B cell (primary cell): Measurements from ENCODE around the gene SLC35F3. TPM values are rescaled to one million over a fixed set of nuclear protein-coding genes. Genes with fewer than 3 reads are reported as not detected.
"Not testable (repeated sequence)": the region's sequence is repeated elsewhere in the genome, so short reads cannot be mapped to it uniquely, and the experiment has no call there.

ENCODE experiments used
- ATAC-seq: fragments of 200-7000 bp; cut with Tn5 transposase; one replicate; pipeline ENCODE4 v1.10.0; 2021; ENCODE audit warnings: low read depth, mild to moderate bottlenecking, moderate number of reproducible peaks, moderate library complexity
- CTCF ChIA-PET: fragments of 350-600 bp; sonication (Branson Sonifier 250); formaldehyde crosslinking; loops from one replicate; lab custom pipeline; 2021; ENCODE audit warnings: antibody characterized with exemption, inconsistent platforms; lab: Charles Lee
- POLR2A ChIA-PET: fragments of 350-600 bp; sonication (Branson Sonifier 250); formaldehyde crosslinking; loops from one replicate; lab custom pipeline; 2021; ENCODE audit warnings: antibody characterized with exemption; lab: Charles Lee
- DNase-seq: peaks from one replicate; pipeline ENCODE4 v3.0.0; 2013
- H2AFZ ChIP-seq: 2 replicates; pipeline ENCODE4 v1.6.1; 2012; ENCODE audit warnings: mild to moderate bottlenecking, low read depth, low read length; ENCODE audit not compliant: insufficient read depth, poor library complexity, severe bottlenecking
- H3K27ac ChIP-seq, 2 donors: 1 replicate in 1 of 2; 2 replicates in 1 of 2; pipeline ENCODE4 v1.5.1; 2012 to 2013; ENCODE audit warnings: low read length in 2 of 2, mild to moderate bottlenecking in 2 of 2, moderate library complexity in 1 of 2
- H3K27me3 ChIP-seq, 4 experiments: fragments of 200-600 bp in 1 of 4; sonication (generic) in 1 of 4; replicated peaks in 1 of 4; 1 replicate in 2 of 4; 2 replicates in 2 of 4; pipeline versions ENCODE4 v1.6.1 to v1.7.0; 2013 to 2016; ENCODE audit warnings: low read length in 3 of 4, mild to moderate bottlenecking in 2 of 4, mixed read lengths in 1 of 4, moderate library complexity in 1 of 4; ENCODE audit not compliant: insufficient read depth in 4 of 4, control insufficient read depth in 3 of 4; ENCODE audit errors: control extremely low read depth in 1 of 4
- H3K36me3 ChIP-seq, 2 experiments: replicated peaks in 1 of 2; 1 replicate in 1 of 2; 2 replicates in 1 of 2; pipeline versions ENCODE4 v1.6.1 to v1.7.1; 2013; ENCODE audit warnings: low read length in 1 of 2; ENCODE audit not compliant: insufficient read depth in 2 of 2, control insufficient read depth in 1 of 2; ENCODE audit errors: control extremely low read depth in 1 of 2, extremely low read depth in 1 of 2
- H3K4me1 ChIP-seq, 2 donors: fragments of 200-600 bp in 1 of 2; sonication (generic) in 1 of 2; 1 replicate in 1 of 2; 2 replicates in 1 of 2; pipeline versions ENCODE4 v1.5.1 to v1.6.1; 2013 to 2017; ENCODE audit warnings: low read length in 2 of 2; ENCODE audit not compliant: control insufficient read depth in 2 of 2, insufficient read depth in 2 of 2
- H3K4me2 ChIP-seq: replicated peaks from 2 replicates; pipeline ENCODE3; 2012; ENCODE audit warnings: mild to moderate bottlenecking, low read depth, low read length; ENCODE audit not compliant: poor library complexity, severe bottlenecking
- H3K4me3 ChIP-seq, 5 experiments: fragments of 200-600 bp in 1 of 5; sonication (generic) in 1 of 5; 1 replicate in 3 of 5; 2 replicates in 2 of 5; pipeline versions ENCODE4 v1.5.1 to v1.7.0; 2011 to 2016; ENCODE audit warnings: low read length in 4 of 5, mild to moderate bottlenecking in 4 of 5, low read depth in 2 of 5, control low read depth in 1 of 5, moderate library complexity in 1 of 5; ENCODE audit not compliant: insufficient read depth in 1 of 5; ENCODE audit errors: control extremely low read depth in 1 of 5, extremely low read depth in 1 of 5
- H3K79me2 ChIP-seq: fragments of 200-600 bp; sonication (generic); one replicate; pipeline ENCODE4 v1.6.0; 2016; ENCODE audit warnings: low read length; ENCODE audit not compliant: control insufficient read depth, insufficient read depth
- H3K9ac ChIP-seq: fragments of 200-600 bp; sonication (generic); 2 replicates; pipeline ENCODE4 v1.6.1; 2017; ENCODE audit warnings: mild to moderate bottlenecking, low read length, moderate library complexity
- H3K9me3 ChIP-seq, 3 donors: one replicate each; pipeline versions ENCODE4 v1.6.1 to v1.7.1; 2013; ENCODE audit warnings: low read length in 2 of 3; ENCODE audit not compliant: control insufficient read depth in 2 of 3, insufficient read depth in 1 of 3; ENCODE audit errors: control extremely low read depth in 1 of 3
- H4K20me1 ChIP-seq: 2 replicates; pipeline ENCODE4 v1.6.0; 2012; ENCODE audit warnings: mild to moderate bottlenecking, low read length; ENCODE audit not compliant: insufficient read depth, control insufficient read depth, poor library complexity, severe bottlenecking
- H3K27ac Mint-ChIP-seq: one replicate; pipeline ENCODE4 v1.8.0; 2021; ENCODE audit warnings: mixed read lengths
- H3K27me3 Mint-ChIP-seq: one replicate; pipeline ENCODE4 v1.8.0; 2021; ENCODE audit warnings: mixed read lengths
- H3K4me1 Mint-ChIP-seq: one replicate; pipeline ENCODE4 v1.8.0; 2021; ENCODE audit warnings: mixed read lengths
- H3K4me3 Mint-ChIP-seq: one replicate; pipeline ENCODE4 v1.8.0; 2021; ENCODE audit warnings: mixed read lengths
- H3K9me3 Mint-ChIP-seq: one replicate; pipeline ENCODE4 v1.8.0; 2022; ENCODE audit warnings: mixed read lengths; ENCODE audit not compliant: insufficient read depth
- CTCF ChIP-seq: fragments of 200-600 bp; IDR thresholded peaks from one replicate; pipeline ENCODE4 v1.8.0; 2022; ENCODE audit warnings: antibody characterized with exemption, mild to moderate bottlenecking
- EZH2 ChIP-seq: IDR thresholded peaks from 2 replicates; pipeline ENCODE4 v1.6.1; 2012; ENCODE audit warnings: borderline replicate concordance, low read depth, mild to moderate bottlenecking, moderate library complexity, low read length; ENCODE audit not compliant: insufficient read depth, poor library complexity, severe bottlenecking
- WGBS: methylation state at CpG from one replicate; pipeline ENCODE4 v1.1.5; 2013; ENCODE audit warnings: missing lambda C conversion rate; ENCODE audit not compliant: insufficient coverage; 5-methylcytosine and 5-hydroxymethylcytosine counted together
- intact Hi-C: fragments of 100-400 bp; cut with micrococcal nuclease; formaldehyde crosslinking; loops from one replicate; pipeline ENCODE4 v1.10.0; 2022
- polyA plus RNA-seq: library from polyadenylated mRNA; depleted of rRNA; stranded (reverse); fragments of >200 nt; gene quantifications from 2 replicates; pipeline ENCODE4 v1.2.3, GENCODE V29; 2012
- total RNA-seq, 2 donors: library from RNA; stranded (reverse); fragments of 120-200 nt in 1 of 2; gene quantifications; 1 replicate in 1 of 2; 2 replicates in 1 of 2; pipeline versions ENCODE4 v1.2.3 to v1.2.4, GENCODE V29; 2013 to 2022

SLC35F3 gene
- total and polyA plus RNA-seq, 2 donors (not counting 1 experiment from before 2014, with no cell fraction given): not detected

DNA sequence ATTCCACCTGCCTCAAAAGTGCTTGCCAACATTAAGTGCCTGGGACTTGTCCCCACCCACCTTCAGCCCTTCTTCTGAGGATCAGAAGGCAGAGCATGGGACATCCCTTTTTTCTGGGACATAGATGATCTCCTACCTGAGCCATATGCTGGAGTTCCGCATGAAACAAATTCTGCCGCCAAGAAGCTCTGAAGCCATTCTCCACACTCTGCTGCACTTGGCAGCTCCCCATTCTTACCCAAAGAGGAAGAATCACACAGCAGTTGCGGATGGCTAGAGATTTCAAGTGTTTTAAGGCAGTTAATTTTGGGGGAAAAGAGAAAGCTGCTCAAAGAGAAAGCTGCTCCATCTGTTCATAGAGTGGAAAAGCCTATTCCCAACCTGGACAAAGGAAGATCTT is 271.5 kb downstream of the SLC35F3 start:
- Histone ChIP-seq H3K27me3 (peaks cover 0 to 4% (median 1%) of the 10 kb centered on the region in 4 experiments), H3K4me2 (no peak overlapping the region), H3K27ac (no peak overlapping the region), H2AFZ (no peak overlapping the region), H3K9me3 (peaks cover 0 to 2% (median 0%) of the 10 kb centered on the region in 3 donors), H3K36me3 (no peaks in the 10 kb centered on the region), H4K20me1 (no peaks in the 10 kb centered on the region), H3K9ac (no peak overlapping the region), H3K4me3 (no peak overlapping the region), H3K79me2 (no peaks in the 10 kb centered on the region), H3K4me1 (no peaks in the 10 kb centered on the region)
- TF ChIP-seq EZH2 (no peak), CTCF (no peak)
- Mint-ChIP-seq H3K27ac (no peak overlapping the region), H3K4me3 (no peak overlapping the region), H3K9me3 (no peaks in the 10 kb centered on the region), H3K4me1 (no peaks in the 10 kb centered on the region), H3K27me3 (peaks cover 40% of the 10 kb centered on the region)
- intact Hi-C loops: no loop called here
- POLR2A ChIA-PET: no interaction called here
- ATAC-seq (no peak), DNase-seq (no peak)
- WGBS: no CpG with 5 or more reads among the region's 3 CpGs
- CTCF ChIA-PET: no interaction called here

DNA sequence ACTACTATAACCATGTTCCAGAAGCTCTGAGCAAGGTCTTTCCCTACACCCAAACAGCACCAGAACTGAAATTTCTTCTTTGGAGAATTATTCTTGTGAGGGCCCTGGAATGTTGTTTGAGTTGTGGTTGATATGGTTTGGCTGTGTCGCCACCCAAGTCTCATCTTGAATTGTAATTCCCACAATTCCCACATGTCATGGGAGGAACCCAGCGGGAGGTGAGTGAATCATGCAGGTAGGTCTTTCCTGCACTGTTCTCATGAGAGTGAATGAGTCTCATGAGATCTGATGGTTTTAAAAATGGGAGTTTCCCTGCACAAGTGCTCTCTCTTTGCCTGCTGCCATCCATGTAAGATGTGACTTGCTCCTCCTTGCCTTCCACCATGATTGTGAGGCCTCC is 272.4 kb downstream of the SLC35F3 start:
- H3K27ac Mint-ChIP-seq, H3K4me3 Mint-ChIP-seq, DNase-seq, H4K20me1 ChIP-seq, H3K27me3 ChIP-seq, H3K4me1 ChIP-seq, POLR2A ChIA-PET, intact Hi-C loops, H3K4me3 ChIP-seq, H3K4me1 Mint-ChIP-seq, H3K9me3 ChIP-seq, H3K36me3 ChIP-seq, H2AFZ ChIP-seq, H3K9me3 Mint-ChIP-seq, ATAC-seq, CTCF ChIA-PET, H3K4me2 ChIP-seq, H3K27ac ChIP-seq, H3K9ac ChIP-seq, H3K79me2 ChIP-seq: not testable (repeated sequence)
- peaks cover 46% of the 10 kb centered on the region for H3K27me3 Mint-ChIP-seq
- WGBS: 80% methylated on average over 1 of the region's 2 CpGs
